ENCODE measurements around the gene SPATA17.

Gene SPATA17

DNA sequence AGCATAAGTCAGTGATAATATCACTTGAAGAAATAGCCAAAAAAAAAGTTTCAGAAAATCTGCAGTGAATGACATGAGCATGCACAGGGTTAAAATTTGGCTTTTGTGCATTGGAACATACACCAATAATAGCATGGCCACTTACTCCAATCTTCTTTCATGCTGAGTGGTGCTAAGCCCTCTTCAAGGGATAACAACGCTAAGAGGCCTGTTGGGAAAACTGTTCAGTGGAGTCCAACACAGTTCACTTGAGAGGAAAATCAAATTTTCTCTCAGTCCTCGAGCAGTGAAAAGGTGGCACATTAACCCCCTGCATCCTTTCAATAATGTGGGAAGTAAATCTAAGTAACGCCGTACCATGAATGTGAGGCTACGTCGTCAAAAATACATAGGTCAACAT is 264.7 kb downstream of the SPATA17 start:
- TF ChIP-seq ISL1 (CRISPR knock-in tag; IDR thresholded peaks at IDR 0.05): no peak
- no peak for ATAC-seq

DNA sequence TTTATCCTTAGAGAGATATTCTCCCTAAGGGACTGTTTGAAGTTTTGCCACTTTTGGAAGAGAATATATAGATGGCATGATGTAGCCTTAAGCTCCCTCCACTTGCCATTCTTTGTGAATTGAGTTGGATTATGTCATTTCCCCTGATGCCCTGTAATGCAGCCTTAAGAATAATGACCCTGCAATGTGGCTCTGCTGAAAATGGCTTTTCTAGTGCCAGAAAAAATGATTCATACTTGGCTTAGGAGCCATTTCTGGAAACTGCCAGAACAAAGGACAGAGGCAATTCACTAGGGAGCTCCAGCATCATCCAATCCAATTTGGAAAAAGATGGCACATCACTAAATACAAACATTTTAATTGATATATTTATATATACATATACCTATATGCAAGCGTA is 265.3 kb downstream of the SPATA17 start:
- TF ChIP-seq, protein P1, sequence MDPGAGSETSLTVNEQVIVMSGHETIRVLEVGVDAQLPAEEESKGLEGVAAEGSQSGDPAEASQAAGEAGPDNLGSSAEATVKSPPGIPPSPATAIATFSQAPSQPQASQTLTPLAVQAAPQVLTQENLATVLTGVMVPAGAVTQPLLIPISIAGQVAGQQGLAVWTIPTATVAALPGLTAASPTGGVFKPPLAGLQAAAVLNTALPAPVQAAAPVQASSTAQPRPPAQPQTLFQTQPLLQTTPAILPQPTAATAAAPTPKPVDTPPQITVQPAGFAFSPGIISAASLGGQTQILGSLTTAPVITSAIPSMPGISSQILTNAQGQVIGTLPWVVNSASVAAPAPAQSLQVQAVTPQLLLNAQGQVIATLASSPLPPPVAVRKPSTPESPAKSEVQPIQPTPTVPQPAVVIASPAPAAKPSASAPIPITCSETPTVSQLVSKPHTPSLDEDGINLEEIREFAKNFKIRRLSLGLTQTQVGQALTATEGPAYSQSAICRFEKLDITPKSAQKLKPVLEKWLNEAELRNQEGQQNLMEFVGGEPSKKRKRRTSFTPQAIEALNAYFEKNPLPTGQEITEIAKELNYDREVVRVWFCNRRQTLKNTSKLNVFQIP (CRISPR knock-in tag; IDR thresholded peaks at IDR 0.05; ENCODE audit: borderline replicate concordance, low read depth): peak; percentile 63; the same call in 1 of the 2 replicates
- TF ChIP-seq, protein P2, sequence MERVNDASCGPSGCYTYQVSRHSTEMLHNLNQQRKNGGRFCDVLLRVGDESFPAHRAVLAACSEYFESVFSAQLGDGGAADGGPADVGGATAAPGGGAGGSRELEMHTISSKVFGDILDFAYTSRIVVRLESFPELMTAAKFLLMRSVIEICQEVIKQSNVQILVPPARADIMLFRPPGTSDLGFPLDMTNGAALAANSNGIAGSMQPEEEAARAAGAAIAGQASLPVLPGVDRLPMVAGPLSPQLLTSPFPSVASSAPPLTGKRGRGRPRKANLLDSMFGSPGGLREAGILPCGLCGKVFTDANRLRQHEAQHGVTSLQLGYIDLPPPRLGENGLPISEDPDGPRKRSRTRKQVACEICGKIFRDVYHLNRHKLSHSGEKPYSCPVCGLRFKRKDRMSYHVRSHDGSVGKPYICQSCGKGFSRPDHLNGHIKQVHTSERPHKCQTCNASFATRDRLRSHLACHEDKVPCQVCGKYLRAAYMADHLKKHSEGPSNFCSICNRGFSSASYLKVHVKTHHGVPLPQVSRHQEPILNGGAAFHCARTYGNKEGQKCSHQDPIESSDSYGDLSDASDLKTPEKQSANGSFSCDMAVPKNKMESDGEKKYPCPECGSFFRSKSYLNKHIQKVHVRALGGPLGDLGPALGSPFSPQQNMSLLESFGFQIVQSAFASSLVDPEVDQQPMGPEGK (CRISPR knock-in tag; IDR thresholded peaks at IDR 0.05; ENCODE audit: borderline replicate concordance): no peak
- TF ChIP-seq TOX (CRISPR knock-in tag; IDR thresholded peaks at IDR 0.05; ENCODE audit: borderline replicate concordance) (peak; percentile 85), ARNTL (CRISPR knock-in tag; IDR thresholded peaks at IDR 0.05; ENCODE audit: borderline replicate concordance, low read depth) (no peak)
- ATAC-seq: peak; percentile 84

DNA sequence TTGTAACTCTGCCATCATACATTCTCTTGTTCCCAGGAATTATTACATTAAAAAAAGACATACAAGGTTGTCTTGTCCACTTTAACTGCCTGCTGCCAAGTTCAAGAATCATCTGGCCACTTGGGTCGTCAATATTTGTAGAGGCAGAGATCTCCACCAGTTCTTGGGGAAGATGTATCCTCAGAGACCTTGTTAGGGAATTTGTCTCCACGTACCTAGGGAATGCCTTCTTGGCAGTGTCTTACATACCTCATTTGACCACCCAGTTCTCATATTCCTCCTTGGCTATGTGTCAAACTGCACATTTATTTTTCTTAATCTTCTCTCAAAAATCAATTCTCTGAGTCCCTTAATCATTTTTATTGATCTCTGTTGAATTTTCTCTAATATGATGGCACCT is 266.0 kb downstream of the SPATA17 start:
- peak; percentile 62 for ATAC-seq
- TF ChIP-seq, protein P3, sequence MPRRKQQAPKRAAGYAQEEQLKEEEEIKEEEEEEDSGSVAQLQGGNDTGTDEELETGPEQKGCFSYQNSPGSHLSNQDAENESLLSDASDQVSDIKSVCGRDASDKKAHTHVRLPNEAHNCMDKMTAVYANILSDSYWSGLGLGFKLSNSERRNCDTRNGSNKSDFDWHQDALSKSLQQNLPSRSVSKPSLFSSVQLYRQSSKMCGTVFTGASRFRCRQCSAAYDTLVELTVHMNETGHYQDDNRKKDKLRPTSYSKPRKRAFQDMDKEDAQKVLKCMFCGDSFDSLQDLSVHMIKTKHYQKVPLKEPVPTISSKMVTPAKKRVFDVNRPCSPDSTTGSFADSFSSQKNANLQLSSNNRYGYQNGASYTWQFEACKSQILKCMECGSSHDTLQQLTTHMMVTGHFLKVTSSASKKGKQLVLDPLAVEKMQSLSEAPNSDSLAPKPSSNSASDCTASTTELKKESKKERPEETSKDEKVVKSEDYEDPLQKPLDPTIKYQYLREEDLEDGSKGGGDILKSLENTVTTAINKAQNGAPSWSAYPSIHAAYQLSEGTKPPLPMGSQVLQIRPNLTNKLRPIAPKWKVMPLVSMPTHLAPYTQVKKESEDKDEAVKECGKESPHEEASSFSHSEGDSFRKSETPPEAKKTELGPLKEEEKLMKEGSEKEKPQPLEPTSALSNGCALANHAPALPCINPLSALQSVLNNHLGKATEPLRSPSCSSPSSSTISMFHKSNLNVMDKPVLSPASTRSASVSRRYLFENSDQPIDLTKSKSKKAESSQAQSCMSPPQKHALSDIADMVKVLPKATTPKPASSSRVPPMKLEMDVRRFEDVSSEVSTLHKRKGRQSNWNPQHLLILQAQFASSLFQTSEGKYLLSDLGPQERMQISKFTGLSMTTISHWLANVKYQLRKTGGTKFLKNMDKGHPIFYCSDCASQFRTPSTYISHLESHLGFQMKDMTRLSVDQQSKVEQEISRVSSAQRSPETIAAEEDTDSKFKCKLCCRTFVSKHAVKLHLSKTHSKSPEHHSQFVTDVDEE (CRISPR knock-in tag; IDR thresholded peaks at IDR 0.05): no peak
- TF ChIP-seq ESRRG (CRISPR knock-in tag; IDR thresholded peaks at IDR 0.05) (no peak), GLIS3 (CRISPR knock-in tag; IDR thresholded peaks at IDR 0.05) (no peak), ISL1 (CRISPR knock-in tag; IDR thresholded peaks at IDR 0.05) (no peak), ZNF565 (CRISPR knock-in tag; conservative IDR thresholded peaks at IDR 0.05; ENCODE audit: low read depth) (no peak), PPARA (CRISPR knock-in tag; IDR thresholded peaks at IDR 0.05; ENCODE audit: borderline replicate concordance) (no peak), OSR1 (CRISPR knock-in tag; IDR thresholded peaks at IDR 0.05) (no peak), CSDC2 (CRISPR knock-in tag; IDR thresholded peaks at IDR 0.05) (no peak), BACH2 (CRISPR knock-in tag; IDR thresholded peaks at IDR 0.05; ENCODE audit: borderline replicate concordance) (no peak), SNAI2 (CRISPR knock-in tag; IDR thresholded peaks at IDR 0.05) (no peak), ZNF70 (CRISPR knock-in tag; IDR thresholded peaks at IDR 0.05) (no peak), ZFP30 (CRISPR knock-in tag; IDR thresholded peaks at IDR 0.05) (no peak), ZFP3 (CRISPR knock-in tag; IDR thresholded peaks at IDR 0.05) (no peak), ZNF8 (CRISPR knock-in tag; IDR thresholded peaks at IDR 0.05) (no peak), TCF4 (CRISPR knock-in tag; IDR thresholded peaks at IDR 0.05; ENCODE audit: borderline replicate concordance) (no peak)
- TF ChIP-seq, protein P4, sequence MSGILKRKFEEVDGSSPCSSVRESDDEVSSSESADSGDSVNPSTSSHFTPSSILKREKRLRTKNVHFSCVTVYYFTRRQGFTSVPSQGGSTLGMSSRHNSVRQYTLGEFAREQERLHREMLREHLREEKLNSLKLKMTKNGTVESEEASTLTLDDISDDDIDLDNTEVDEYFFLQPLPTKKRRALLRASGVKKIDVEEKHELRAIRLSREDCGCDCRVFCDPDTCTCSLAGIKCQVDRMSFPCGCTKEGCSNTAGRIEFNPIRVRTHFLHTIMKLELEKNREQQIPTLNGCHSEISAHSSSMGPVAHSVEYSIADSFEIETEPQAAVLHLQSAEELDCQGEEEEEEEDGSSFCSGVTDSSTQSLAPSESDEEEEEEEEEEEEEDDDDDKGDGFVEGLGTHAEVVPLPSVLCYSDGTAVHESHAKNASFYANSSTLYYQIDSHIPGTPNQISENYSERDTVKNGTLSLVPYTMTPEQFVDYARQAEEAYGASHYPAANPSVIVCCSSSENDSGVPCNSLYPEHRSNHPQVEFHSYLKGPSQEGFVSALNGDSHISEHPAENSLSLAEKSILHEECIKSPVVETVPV (CRISPR knock-in tag; IDR thresholded peaks at IDR 0.05): no peak
- TF ChIP-seq, protein P2 (CRISPR knock-in tag; IDR thresholded peaks at IDR 0.05; ENCODE audit: borderline replicate concordance): no peak
- TF ChIP-seq, protein P1 (CRISPR knock-in tag; IDR thresholded peaks at IDR 0.05; ENCODE audit: borderline replicate concordance, low read depth): no peak
- TF ChIP-seq, protein P5, sequence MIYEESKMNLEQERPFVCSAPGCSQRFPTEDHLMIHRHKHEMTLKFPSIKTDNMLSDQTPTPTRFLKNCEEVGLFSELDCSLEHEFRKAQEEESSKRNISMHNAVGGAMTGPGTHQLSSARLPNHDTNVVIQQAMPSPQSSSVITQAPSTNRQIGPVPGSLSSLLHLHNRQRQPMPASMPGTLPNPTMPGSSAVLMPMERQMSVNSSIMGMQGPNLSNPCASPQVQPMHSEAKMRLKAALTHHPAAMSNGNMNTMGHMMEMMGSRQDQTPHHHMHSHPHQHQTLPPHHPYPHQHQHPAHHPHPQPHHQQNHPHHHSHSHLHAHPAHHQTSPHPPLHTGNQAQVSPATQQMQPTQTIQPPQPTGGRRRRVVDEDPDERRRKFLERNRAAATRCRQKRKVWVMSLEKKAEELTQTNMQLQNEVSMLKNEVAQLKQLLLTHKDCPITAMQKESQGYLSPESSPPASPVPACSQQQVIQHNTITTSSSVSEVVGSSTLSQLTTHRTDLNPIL (CRISPR knock-in tag; IDR thresholded peaks at IDR 0.05; ENCODE audit: low read depth): no peak

All from SK-N-SH treated with all-trans-retinoic acid at 6 μM for 48 hours (cell line).